Eye (tissue), 1 donor: Measurements from ENCODE around the gene ADNP2.

Source experiments
- DNase-seq: peaks from one replicate; pipeline ENCODE4 v3.0.0-alpha.2; 2015

The ADNP2 gene

GRCh38 chr18:80108739-80109675 lies at the start of gene ADNP2:
ADNP2 (plus strand) TSS chr18:80109262; CDS start chr18:80117543, 8,281 bp downstream.
- DNase-seq: peak; percentile 96

GRCh38 chr18:80059945-80060344 lies 49.1 kb upstream of the ADNP2 start:
- no peak for DNase-seq

DNA sequence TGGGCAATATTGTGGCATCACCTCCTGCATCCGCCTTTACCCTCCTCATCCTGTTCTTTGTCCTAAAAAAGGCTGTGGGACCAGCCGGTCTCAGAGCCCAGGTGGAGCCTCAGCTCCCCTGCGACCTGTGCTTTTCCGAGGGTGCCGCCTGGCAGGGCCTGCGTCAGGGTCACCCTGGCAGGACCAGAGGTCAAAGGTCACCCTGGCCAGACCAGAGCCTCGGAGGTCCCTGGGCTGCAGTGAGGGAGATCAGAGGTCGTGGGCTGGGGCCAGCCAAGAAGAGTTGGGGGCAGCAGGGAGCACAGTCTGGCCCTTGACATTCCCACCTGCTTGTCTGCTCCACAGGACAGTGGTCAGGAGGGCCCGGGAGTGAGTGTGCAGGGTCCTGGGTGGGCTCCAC lies 43.4 kb upstream of the ADNP2 start:
- DNase-seq: no peak

- DNase-seq: no peak
Observed at GRCh38 chr18:80067321-80067720, 41.7 kb upstream of the ADNP2 start.

DNA sequence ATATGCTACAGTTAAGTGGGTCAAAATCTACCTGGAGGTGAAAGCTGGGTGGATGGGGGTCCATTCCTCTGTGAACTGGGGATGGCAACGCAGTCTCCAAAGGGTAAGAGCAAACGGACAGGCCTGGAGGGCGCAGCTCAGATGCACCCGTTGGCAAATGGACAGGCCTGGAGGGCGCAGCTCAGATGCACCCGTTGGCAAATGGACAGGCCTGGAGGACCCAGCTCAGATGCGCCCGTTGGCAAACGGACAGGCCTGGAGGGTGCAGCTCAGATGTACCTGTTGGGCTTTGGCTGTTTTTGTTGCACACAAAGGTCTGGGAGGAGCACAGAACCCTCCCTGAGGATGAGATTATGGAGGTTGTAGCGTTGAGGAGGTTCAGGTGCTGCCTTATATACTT lies 41.2 kb upstream of the ADNP2 start:
- DNase-seq: no peak

DNA sequence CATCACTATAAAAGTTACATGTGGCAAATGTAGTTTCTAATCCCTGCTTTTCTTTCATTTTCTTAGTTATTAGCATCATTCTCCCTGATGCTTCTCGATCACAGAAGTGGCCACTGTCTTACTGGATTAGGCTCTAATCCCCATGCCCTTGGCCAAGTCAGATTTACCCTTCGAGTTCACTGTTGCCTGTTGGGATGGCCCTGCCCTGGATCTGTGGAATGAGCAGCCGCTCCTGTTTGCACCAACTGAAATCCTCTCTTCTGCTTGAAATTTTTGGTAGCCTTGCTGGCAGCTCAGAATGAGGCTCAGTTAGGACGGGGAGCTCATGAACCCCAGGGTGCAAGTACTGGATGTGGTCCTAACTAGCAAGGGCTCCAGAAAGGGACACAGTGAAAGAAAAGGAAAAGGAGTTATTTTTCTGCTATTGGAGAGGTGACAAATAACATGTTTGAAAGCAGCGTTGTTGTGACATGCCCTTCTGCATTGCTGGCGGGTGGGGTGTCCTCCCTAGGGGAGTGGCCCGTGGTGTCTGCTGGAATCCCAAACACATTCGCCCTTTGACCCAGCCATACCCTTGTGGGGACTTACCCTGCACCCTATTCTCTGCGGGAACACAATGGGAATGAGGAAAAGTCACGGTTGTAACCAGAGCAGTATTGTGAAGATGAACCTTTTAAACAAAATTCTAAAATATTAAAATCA lies 40.3 kb upstream of the ADNP2 start:
- no peak for DNase-seq

DNA sequence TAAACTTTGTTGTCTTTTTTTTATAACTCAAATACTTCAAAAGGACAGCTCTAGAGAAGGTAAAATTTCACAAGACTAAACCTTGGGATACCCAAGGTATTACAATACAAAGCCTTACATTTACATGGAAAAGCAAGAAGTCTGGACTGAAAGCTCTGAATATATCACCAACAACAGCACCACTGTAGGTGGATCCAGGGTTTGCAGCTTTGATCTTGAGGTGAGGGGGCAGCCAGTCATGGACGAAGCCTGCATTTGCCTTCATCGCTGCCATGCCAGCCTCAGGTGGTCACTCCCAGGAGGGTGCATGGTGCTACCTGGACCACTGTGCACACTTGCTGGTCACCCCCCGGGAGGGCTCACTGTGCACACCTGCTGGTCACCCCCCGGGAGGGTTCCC lies 38.2 kb upstream of the ADNP2 start:
- DNase-seq: no peak

DNA sequence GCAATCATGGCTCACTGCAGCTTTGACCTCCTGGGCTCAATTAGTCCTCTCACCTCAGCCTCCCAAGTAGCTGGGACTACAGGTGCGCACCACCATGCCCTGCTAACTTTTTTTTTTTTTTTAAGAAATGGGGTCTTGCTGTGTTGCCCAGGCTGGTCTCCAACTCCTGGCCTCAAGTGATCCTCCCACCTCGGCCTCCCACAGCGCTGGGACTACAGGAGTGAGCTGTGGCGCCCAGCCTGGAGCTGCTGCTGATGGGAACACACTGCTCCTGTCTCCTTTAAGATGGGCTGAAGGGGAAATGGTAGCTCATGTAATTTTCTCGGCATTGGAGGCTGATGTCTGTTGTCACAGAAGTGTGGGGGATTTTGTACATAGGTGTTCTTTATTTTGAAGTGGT lies 34.9 kb upstream of the ADNP2 start:
- DNase-seq: no peak

DNA sequence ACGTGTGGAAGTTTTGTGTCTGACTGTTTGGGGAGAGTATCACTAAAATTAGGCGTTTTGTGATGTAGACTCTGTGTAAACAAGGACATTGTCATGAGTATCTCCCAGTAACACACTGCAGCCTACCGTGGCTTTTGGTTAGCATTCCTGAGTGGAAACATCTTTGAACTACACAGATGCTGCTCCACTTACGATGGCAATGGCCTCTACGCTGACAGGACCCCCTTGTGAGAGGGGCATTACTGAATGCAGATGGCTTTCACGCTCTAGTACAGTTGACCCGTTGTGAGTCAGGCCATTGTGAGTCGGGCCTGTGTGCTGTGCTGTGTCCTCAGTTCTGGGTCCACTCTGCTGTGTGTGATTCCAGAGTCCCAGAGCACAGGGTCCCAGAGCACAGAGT lies 34.4 kb upstream of the ADNP2 start:
- DNase-seq: no peak

GRCh38 chr18:80075940-80076339 lies 33.1 kb upstream of the ADNP2 start:
- no peak for DNase-seq

DNA sequence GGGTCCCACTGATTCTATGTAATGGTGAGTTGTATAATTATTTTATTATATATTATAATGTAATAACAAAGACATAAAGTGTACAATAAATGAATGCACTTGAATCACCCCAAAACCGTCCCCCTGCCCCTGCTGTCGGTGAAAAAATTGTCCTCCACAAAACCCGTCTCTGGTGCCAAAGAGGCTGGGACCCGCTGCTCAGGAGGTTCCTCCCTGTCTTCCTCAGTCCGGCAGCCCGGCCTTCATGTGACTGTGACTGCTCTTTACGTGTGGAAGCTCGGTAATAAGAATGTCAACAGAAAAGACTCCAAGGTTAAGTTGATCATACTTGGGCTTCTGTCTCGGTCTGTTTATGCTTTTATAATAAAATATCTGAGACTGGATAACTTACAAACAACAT lies 32.7 kb upstream of the ADNP2 start:
- DNase-seq: no peak

- no peak for DNase-seq
Observed at GRCh38 chr18:80077873-80078272, 31.2 kb upstream of the ADNP2 start.

DNA sequence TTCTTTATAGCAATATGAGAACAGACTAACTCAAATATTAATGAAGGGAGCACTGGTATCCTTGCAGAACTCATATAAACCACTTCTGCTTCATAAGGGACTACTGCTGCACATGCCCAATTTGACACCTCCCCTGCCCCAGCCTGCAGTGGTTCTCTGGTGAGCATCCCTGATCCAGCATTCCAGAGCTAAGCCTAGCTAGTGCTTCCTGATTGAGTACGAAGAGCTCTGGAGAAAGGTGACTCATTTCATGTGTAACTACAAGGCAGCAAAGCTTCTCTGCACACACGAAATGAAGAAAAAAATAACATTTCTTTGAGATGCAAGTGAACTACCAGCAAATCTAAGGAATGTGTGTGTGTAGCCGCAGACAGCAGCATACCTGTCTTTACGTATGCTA lies 22.8 kb upstream of the ADNP2 start:
- DNase-seq: no peak

DNA sequence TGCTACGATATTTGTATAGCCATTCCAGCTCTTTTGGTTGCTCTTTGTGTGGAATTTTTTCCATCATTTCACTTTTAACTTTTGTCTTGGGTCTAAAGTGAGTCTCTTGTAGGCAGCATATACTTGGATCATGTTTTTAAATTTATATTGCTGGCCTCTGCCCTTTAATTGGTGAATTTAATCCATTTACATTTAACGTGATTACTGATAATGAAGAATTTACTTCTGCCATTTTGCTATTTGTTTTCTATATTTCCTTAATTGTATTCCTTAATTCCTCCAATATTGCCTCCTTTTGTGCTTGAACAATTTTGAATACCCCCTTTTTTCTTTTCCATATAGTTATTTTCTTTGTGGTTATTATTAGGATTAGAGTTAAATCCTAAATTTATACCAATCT lies 21.0 kb upstream of the ADNP2 start:
- DNase-seq: no peak

DNA sequence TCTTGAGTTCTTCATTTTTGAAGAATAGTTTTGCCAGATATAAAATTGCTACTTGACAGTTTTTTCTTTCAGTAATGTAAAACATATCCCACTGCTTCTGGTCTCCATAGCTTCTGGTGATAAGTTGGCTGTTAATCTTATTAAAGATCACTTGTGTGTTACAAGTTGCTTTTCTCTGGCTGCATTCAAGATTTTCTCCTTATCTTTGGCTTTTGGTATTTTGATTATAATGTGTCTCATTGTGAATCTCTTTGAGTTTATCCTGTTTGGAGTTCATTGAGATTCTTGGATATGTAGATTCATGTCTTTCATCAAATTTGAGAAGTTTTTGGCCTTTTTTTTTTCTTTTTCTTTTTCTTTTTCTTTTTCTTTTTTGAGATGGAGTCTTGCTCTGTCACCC lies 20.2 kb upstream of the ADNP2 start:
- DNase-seq: peak; percentile 16

- no peak for DNase-seq
Observed at GRCh38 chr18:80095414-80095813, 13.6 kb upstream of the ADNP2 start.

DNA sequence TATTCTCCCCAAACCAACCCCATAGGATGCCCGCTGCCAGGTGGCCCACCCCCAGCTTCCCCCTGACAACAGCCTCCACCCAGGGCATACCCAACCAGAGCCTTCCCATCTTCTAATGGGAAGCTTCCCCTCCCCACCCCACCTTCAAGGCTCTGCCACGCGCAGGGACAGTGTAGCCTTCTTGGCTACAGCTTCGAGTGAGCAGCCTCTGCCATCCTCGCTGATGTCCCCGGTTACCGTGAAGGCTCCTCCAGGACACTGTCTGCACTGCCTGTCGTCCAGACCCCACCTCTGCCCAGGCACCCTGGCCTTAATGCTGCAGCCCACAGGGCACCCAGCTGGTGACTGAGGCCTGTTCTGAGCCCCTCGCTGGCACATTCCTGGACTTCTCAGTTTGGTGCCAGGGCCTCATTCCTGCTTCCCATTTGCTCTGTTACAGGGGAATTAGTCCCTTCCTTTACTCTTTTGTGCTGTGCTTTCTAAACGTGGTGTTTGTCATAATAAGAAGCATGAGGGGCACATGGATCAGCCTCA lies 13.0 kb upstream of the ADNP2 start:
- DNase-seq: no peak

DNA sequence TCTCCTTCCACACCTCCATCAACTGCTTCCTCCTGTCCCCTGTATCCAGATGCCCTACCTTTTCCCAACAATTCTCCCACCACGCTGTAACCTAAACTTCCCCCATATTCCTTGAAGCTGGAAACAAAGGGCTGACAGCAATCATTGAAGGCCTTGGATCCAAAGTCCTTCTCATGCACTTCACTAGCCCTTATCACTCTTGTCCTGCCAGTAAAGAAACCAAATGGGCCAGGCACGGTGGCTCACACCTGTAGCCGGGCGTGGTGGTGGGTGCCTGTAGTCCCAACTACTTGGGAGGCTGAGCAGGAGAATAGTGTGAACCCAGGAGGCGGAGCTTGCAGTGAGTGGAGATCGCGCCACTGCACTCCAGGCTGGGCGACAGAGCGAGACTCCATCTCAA lies 11.9 kb upstream of the ADNP2 start:
- no peak for DNase-seq

DNA sequence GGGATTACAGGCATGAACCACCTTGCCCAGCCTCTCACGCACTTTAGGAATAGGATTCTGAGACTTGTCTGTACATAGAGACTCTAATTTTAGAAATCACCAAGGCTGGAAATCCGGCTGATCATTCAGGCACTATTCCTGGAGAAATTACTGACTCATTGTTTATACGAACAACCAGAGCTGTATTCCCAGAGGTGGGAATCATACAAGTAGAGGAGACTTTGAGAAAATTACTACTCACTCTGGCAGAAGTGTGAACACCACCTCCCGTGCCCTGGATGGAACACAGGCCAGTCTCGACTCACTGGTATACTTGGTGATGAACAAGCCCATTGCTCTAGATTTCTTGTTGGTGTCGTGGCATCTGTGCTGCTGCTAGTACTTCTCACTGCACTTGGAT lies 5.8 kb upstream of the ADNP2 start:
- no peak for DNase-seq

GRCh38 chr18:80104364-80104779 lies 4.7 kb upstream of the ADNP2 start:
- no peak for DNase-seq

GRCh38 chr18:80105369-80106167 lies 3.5 kb upstream of the ADNP2 start:
- DNase-seq: no peak

- no peak for DNase-seq
Observed at GRCh38 chr18:80106482-80107051, 2.5 kb upstream of the ADNP2 start.

DNA sequence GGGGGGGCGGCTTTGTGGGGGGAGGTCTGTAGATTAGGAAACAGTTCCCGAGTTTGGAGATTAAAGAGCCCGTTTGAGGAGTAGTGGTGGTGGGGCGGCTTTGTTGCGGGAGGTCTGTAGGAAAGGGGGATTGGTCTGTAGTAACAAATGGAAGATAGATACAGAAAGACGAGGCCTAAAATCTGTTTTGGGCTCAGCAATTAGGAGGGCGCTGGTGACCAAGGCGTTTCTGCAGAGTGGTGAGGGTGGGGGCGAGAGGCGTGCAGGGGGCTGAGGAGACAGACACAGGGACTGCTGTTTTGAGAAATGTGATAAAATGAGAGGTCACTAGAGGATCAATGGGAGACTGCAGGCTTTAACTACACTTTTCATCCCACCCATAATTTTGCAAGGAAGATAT lies 1.6 kb upstream of the ADNP2 start:
- no peak for DNase-seq
